PC-9 (cell line): ENCODE measurements around the gene RBCK1.

Experiments used
- EZH2 ChIP-seq: fragments of 200-600 bp; sonication (generic); IDR thresholded peaks from 2 replicates; pipeline ENCODE4 v1.8.0; 2017; ENCODE audit warnings: antibody characterized with exemption, low read depth
- TF ChIP-seq, protein P1 (sequence below): fragments of 200-600 bp; sonication (generic); conservative IDR thresholded peaks from 2 replicates; pipeline ENCODE4 v1.6.1; 2017; ENCODE audit warnings: mixed run types, antibody characterized with exemption, mild to moderate bottlenecking, moderate library complexity

DNA sequence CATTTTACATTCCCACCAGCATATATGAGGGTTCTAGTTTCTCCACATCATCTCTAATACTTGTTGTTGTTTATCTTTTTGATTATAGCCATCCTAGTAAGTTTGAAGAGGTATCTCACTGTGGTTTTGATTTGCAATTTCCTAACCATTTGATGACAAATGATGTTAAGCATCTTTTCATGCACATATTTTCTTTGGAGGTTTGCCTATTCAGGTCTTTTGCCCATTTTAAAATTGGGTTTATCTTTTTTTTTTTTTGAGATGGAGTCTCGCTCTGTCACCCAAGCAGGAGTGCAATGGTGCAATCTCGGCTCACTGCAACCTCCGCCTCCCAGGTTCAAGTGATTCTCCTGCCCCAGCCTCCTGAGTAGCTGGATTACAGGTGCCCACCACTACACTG lies 4.0 kb downstream of the RBCK1 start:
- TF ChIP-seq, protein P1, sequence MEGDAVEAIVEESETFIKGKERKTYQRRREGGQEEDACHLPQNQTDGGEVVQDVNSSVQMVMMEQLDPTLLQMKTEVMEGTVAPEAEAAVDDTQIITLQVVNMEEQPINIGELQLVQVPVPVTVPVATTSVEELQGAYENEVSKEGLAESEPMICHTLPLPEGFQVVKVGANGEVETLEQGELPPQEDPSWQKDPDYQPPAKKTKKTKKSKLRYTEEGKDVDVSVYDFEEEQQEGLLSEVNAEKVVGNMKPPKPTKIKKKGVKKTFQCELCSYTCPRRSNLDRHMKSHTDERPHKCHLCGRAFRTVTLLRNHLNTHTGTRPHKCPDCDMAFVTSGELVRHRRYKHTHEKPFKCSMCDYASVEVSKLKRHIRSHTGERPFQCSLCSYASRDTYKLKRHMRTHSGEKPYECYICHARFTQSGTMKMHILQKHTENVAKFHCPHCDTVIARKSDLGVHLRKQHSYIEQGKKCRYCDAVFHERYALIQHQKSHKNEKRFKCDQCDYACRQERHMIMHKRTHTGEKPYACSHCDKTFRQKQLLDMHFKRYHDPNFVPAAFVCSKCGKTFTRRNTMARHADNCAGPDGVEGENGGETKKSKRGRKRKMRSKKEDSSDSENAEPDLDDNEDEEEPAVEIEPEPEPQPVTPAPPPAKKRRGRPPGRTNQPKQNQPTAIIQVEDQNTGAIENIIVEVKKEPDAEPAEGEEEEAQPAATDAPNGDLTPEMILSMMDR, result no peak
- TF ChIP-seq EZH2, result no peak
